Peyer's patch (tissue), 4 donors: Measurements from ENCODE around the gene IL13RA1.

Source experiments
- POLR2A ChIP-seq, 2 donors: fragments of 450-650 bp; IDR thresholded peaks; one replicate each; pipeline ENCODE4 v1.5.1; 2017; ENCODE audit warnings: antibody characterized with exemption in 2 of 2, mild to moderate bottlenecking in 2 of 2, moderate library complexity in 2 of 2
- TF ChIP-seq, protein P1 (sequence below), 6 experiments: fragments of 450-650 bp in 4 of 6; fragments of 200-600 bp in 2 of 6; sonication (generic) in 1 of 6; IDR thresholded peaks; one replicate each; pipeline ENCODE4 v1.5.1; 2017 to 2019; ENCODE audit warnings: antibody characterized with exemption in 6 of 6, mild to moderate bottlenecking in 3 of 6, moderate library complexity in 1 of 6

DNA sequence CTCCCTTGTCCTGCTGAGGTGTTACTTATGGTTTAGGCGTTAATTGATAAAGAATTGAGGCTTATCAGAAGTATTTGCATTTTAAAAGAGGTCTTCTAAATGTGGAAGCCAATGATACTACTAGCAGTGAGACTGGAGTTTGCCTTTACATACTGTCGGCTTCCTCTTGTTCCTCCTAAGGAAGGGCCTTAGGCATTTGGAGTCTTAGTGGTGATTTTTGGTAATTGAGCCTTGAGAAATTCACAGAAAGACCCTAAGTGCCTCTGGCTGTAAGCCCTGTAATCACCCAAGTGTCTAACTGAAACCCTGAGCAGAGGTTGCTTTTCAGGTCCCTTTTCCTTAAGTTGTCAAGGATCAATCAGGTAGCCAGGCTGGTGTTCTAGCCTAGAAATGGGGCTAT is 14.8 kb downstream of the IL13RA1 start:
- TF ChIP-seq POLR2A (IDR thresholded peaks at IDR 0.05): no peak
- TF ChIP-seq, protein P1, sequence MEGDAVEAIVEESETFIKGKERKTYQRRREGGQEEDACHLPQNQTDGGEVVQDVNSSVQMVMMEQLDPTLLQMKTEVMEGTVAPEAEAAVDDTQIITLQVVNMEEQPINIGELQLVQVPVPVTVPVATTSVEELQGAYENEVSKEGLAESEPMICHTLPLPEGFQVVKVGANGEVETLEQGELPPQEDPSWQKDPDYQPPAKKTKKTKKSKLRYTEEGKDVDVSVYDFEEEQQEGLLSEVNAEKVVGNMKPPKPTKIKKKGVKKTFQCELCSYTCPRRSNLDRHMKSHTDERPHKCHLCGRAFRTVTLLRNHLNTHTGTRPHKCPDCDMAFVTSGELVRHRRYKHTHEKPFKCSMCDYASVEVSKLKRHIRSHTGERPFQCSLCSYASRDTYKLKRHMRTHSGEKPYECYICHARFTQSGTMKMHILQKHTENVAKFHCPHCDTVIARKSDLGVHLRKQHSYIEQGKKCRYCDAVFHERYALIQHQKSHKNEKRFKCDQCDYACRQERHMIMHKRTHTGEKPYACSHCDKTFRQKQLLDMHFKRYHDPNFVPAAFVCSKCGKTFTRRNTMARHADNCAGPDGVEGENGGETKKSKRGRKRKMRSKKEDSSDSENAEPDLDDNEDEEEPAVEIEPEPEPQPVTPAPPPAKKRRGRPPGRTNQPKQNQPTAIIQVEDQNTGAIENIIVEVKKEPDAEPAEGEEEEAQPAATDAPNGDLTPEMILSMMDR (IDR thresholded peaks at IDR 0.05): no peak
